CD14-positive monocyte (primary cell): ENCODE results near the gene B3GNT2. TPM values are rescaled to one million over a fixed set of nuclear protein-coding genes. Genes with fewer than 3 reads are reported as not detected.
A peak's percentile ranks its signal among the peaks of the same experiment; 100 is the strongest.

Experiments used
- DNase-seq, 3 donors: peaks; one replicate each; pipeline ENCODE4 v3.0.0-alpha.2; 2011 to 2022
- H2AFZ ChIP-seq: 2 replicates; pipeline ENCODE4 v1.6.0; 2012; ENCODE audit warnings: mild to moderate bottlenecking, low read depth, low read length, inconsistent platforms; ENCODE audit not compliant: insufficient read depth, poor library complexity, severe bottlenecking
- H3K27ac ChIP-seq, 2 donors: 1 replicate in 1 of 2; 2 replicates in 1 of 2; pipeline ENCODE4 v1.5.1; 2012 to 2013; ENCODE audit warnings: low read length in 2 of 2, control low read depth in 1 of 2, inconsistent platforms in 1 of 2, low read depth in 1 of 2, mild to moderate bottlenecking in 1 of 2
- H3K27me3 ChIP-seq, 2 donors: one replicate each; pipeline versions ENCODE4 v1.6.0 to v1.6.1; 2011 to 2013; ENCODE audit warnings: low read length in 2 of 2; ENCODE audit not compliant: control insufficient read depth in 2 of 2, insufficient read depth in 2 of 2
- H3K36me3 ChIP-seq, 2 donors: replicated peaks in 1 of 2; 1 replicate in 1 of 2; 2 replicates in 1 of 2; pipeline versions ENCODE4 v1.5.1 to v1.6.1; 2012 to 2013; ENCODE audit warnings: low read length in 2 of 2, control low read depth in 1 of 2, inconsistent platforms in 1 of 2, mild to moderate bottlenecking in 1 of 2; ENCODE audit not compliant: insufficient read depth in 2 of 2, control insufficient read depth in 1 of 2
- H3K4me1 ChIP-seq, 2 donors: 1 replicate in 1 of 2; 2 replicates in 1 of 2; pipeline versions ENCODE4 v1.5.1 to v1.6.1; 2012 to 2013; ENCODE audit warnings: low read length in 2 of 2, control low read depth in 1 of 2, inconsistent platforms in 1 of 2, mild to moderate bottlenecking in 1 of 2, moderate library complexity in 1 of 2; ENCODE audit not compliant: insufficient read depth in 2 of 2, control insufficient read depth in 1 of 2
- H3K4me2 ChIP-seq: replicated peaks from 2 replicates; pipeline ENCODE3; 2012; ENCODE audit warnings: low read length, moderate library complexity, mild to moderate bottlenecking; ENCODE audit not compliant: poor library complexity, severe bottlenecking; ENCODE audit errors: extremely low read depth
- H3K4me3 ChIP-seq, 3 experiments: fragments of 200-600 bp in 1 of 3; sonication (generic) in 1 of 3; replicated peaks in 1 of 3; 1 replicate in 2 of 3; 2 replicates in 1 of 3; pipeline ENCODE4 v1.5.1; 2011 to 2013; ENCODE audit warnings: low read length in 3 of 3, mild to moderate bottlenecking in 3 of 3, control low read depth in 2 of 3, low read depth in 2 of 3, inconsistent platforms in 1 of 3, moderate library complexity in 1 of 3
- H3K79me2 ChIP-seq: 2 replicates; pipeline ENCODE4 v1.6.0; 2012; ENCODE audit warnings: mild to moderate bottlenecking, control low read depth, inconsistent platforms, low read length, moderate library complexity; ENCODE audit not compliant: insufficient read depth
- H3K9ac ChIP-seq: 2 replicates; pipeline ENCODE4 v1.6.0; 2017; ENCODE audit warnings: low read length, mild to moderate bottlenecking; ENCODE audit not compliant: insufficient read depth, poor library complexity, severe bottlenecking
- H3K9me3 ChIP-seq, 2 donors: replicated peaks in 1 of 2; 1 replicate in 1 of 2; 2 replicates in 1 of 2; pipeline versions ENCODE4 v1.5.1 to v1.6.1; 2012 to 2013; ENCODE audit warnings: low read length in 2 of 2, control low read depth in 1 of 2; ENCODE audit not compliant: control insufficient read depth in 1 of 2, insufficient read depth in 1 of 2
- H4K20me1 ChIP-seq: 2 replicates; pipeline ENCODE4 v1.6.0; 2012; ENCODE audit warnings: mild to moderate bottlenecking, low read length, control low read depth, moderate library complexity; ENCODE audit not compliant: insufficient read depth
- H3K27ac Mint-ChIP-seq, 7 donors: one replicate each; pipeline ENCODE4 v1.8.0; 2020; ENCODE audit warnings: mild to moderate bottlenecking in 7 of 7, mixed read lengths in 7 of 7, moderate library complexity in 6 of 7, inconsistent platforms in 2 of 7
- H3K27me3 Mint-ChIP-seq, 3 donors: one replicate each; pipeline ENCODE4 v1.8.0; 2021 to 2022; ENCODE audit warnings: low read depth in 3 of 3, mild to moderate bottlenecking in 3 of 3, mixed read lengths in 3 of 3, moderate library complexity in 3 of 3, inconsistent platforms in 1 of 3
- H3K36me3 Mint-ChIP-seq, 2 donors: one replicate each; pipeline ENCODE4 v1.8.0; 2020; ENCODE audit warnings: mixed read lengths in 2 of 2, inconsistent platforms in 1 of 2, mild to moderate bottlenecking in 1 of 2
- H3K4me1 Mint-ChIP-seq: one replicate; pipeline ENCODE4 v1.8.0; 2020; ENCODE audit warnings: mild to moderate bottlenecking, mixed read lengths
- H3K4me3 Mint-ChIP-seq, 2 donors: one replicate each; pipeline ENCODE4 v1.8.0; 2020; ENCODE audit warnings: mild to moderate bottlenecking in 2 of 2, mixed read lengths in 2 of 2, moderate library complexity in 1 of 2
- H3K9me3 Mint-ChIP-seq, 7 donors: one replicate each; pipeline ENCODE4 v1.8.0; 2020 to 2022; ENCODE audit warnings: mixed read lengths in 7 of 7, mild to moderate bottlenecking in 6 of 7, moderate library complexity in 6 of 7, inconsistent platforms in 2 of 7
- CTCF ChIP-seq: fragments of 200-600 bp; IDR thresholded peaks from one replicate; pipeline ENCODE4 v1.8.0; 2022; ENCODE audit warnings: antibody characterized with exemption, mild to moderate bottlenecking
- WGBS: methylation state at CpG from one replicate; pipeline ENCODE4 v1.1.5; 2013; ENCODE audit warnings: missing lambda C conversion rate; ENCODE audit not compliant: insufficient coverage; 5-methylcytosine and 5-hydroxymethylcytosine counted together
- intact Hi-C, 2 donors: fragments of 100-400 bp; cut with micrococcal nuclease; formaldehyde crosslinking; loops; one replicate each; pipeline versions ENCODE4 v1.15.0 to v1.15.1; 2023
- polyA plus RNA-seq, 3 donors: library from polyadenylated mRNA; depleted of rRNA in 1 of 3; unstranded in 2 of 3; stranded (reverse) in 1 of 3; fragments of 300-500 nt in 2 of 3; fragments of >200 nt in 1 of 3; fragmentation: Illumina TruSeq in 2 of 3; gene quantifications; 1 replicate in 2 of 3; 2 replicates in 1 of 3; pipeline ENCODE4 v1.2.3, GENCODE V29; 2012 to 2021

The B3GNT2 gene
- polyA plus RNA-seq, 3 donors, result 15.9 to 34.7 (median 18.5) TPM

GRCh38 chr2:62152000-62152399 is 43.9 kb upstream of the B3GNT2 start:
- H3K4me3 Mint-ChIP-seq, result no peak overlapping the region

GRCh38 chr2:62156861-62157496 is 38.9 kb upstream of the B3GNT2 start:
- Histone ChIP-seq H3K9ac (no peak overlapping the region), H3K4me2 (no peak overlapping the region), H3K4me1 (peaks cover 13 to 18% of the 10 kb centered on the region in 2 donors), H2AFZ (no peak overlapping the region), H4K20me1 (no peaks in the 10 kb centered on the region), H3K36me3 (no peaks in the 10 kb centered on the region), H3K27ac (no peak overlapping the region), H3K9me3 (peaks cover 0 to 4% of the 10 kb centered on the region in 2 donors), H3K27me3 (no peaks in the 10 kb centered on the region), H3K79me2 (no peaks in the 10 kb centered on the region), H3K4me3 (no peak overlapping the region)
- 100% methylated on average over 2 of the region's 6 CpGs for WGBS
- intact Hi-C loops, result no loop called here
- Mint-ChIP-seq H3K4me1 (peaks cover 27% of the 10 kb centered on the region), H3K36me3 (no peaks in the 10 kb centered on the region), H3K27ac (no peak overlapping the region), H3K27me3 (no peaks in the 10 kb centered on the region), H3K9me3 (peaks cover 0 to 9% (median 2%) of the 10 kb centered on the region in 7 donors), H3K4me3 (no peak overlapping the region)
- DNase-seq, result no peak
- no peak for TF ChIP-seq CTCF

More at GRCh38 chr2:62152000-62152399, 43.9 kb upstream of the B3GNT2 start:
- 86% methylated on average over 3 of the region's 3 CpGs for WGBS
- H3K9me3 Mint-ChIP-seq, result peaks cover 0 to 9% (median 2%) of the 10 kb centered on the region in 7 donors
- Histone ChIP-seq H3K27ac (no peak overlapping the region), H3K36me3 (no peaks in the 10 kb centered on the region), H3K4me2 (no peak overlapping the region), H4K20me1 (no peaks in the 10 kb centered on the region), H2AFZ (no peak overlapping the region), H3K9ac (no peak overlapping the region), H3K27me3 (no peaks in the 10 kb centered on the region), H3K79me2 (no peaks in the 10 kb centered on the region), H3K9me3 (peaks cover 0 to 4% of the 10 kb centered on the region in 2 donors), H3K4me1 (peaks cover 16 to 18% of the 10 kb centered on the region in 2 donors), H3K4me3 (no peak overlapping the region)
- TF ChIP-seq CTCF, result no peak
- peaks cover 0 to 3% of the 10 kb centered on the region in 2 donors for H3K36me3 Mint-ChIP-seq
- intact Hi-C loops, result no loop called here
- peaks cover 28% of the 10 kb centered on the region for H3K4me1 Mint-ChIP-seq
- DNase-seq, result no peak
- H3K27me3 Mint-ChIP-seq, result no peaks in the 10 kb centered on the region
- H3K27ac Mint-ChIP-seq, result peak overlapping the region in 3 of 7 donors; percentile 37 to 46 (median 38)
